Suprapubic skin (tissue), 4 donors: ENCODE measurements around the gene SLC39A13.

Source experiments
- CTCF ChIP-seq, 2 donors: fragments of 200-600 bp in 1 of 2; fragments of 450-650 bp in 1 of 2; sonication (generic) in 1 of 2; IDR thresholded peaks; one replicate each; pipeline ENCODE4 v1.5.1; 2016 to 2019; ENCODE audit warnings: antibody characterized with exemption in 2 of 2, mild to moderate bottlenecking in 1 of 2, moderate library complexity in 1 of 2
- EP300 ChIP-seq: sonication (generic); formaldehyde crosslinking; IDR thresholded peaks from one replicate; pipeline ENCODE4 v1.6.1; 2017; ENCODE audit warnings: antibody characterized with exemption
- POLR2AphosphoS5 ChIP-seq, 3 donors: sonication (generic); formaldehyde crosslinking; IDR thresholded peaks; one replicate each; pipeline ENCODE4 v1.6.1; 2017; ENCODE audit warnings: antibody characterized with exemption in 3 of 3

- TF ChIP-seq CTCF (IDR thresholded peaks at IDR 0.05) = no peak
- TF ChIP-seq EP300 = no peak
- no peak for TF ChIP-seq POLR2AphosphoS5 (IDR thresholded peaks at IDR 0.05)
These were observed 49.7 kb upstream of the SLC39A13 start for GRCh38 chr11:47358731-47359051.
